Karpas-422 (cell line): ENCODE data around the gene CCDC14. TPM values are rescaled to one million over a fixed set of nuclear protein-coding genes. Genes with fewer than 3 reads are reported as not detected.

Experiments
- DNase-seq: peaks from one replicate; pipeline ENCODE4 v3.0.0-alpha.2; 2015
- H2AFZ ChIP-seq: fragments of 200-600 bp; sonication (generic); 2 replicates; pipeline ENCODE4 v1.6.1; 2014; ENCODE audit warnings: antibody characterized with exemption, low read length, mixed read lengths
- H3K27ac ChIP-seq: fragments of 200-600 bp; sonication (generic); 2 replicates; pipeline ENCODE4 v1.5.1; 2014; ENCODE audit warnings: mild to moderate bottlenecking, low read length, moderate library complexity
- H3K27me3 ChIP-seq: fragments of 200-600 bp; sonication (generic); 2 replicates; pipeline ENCODE4 v1.6.1; 2014; ENCODE audit warnings: low read length, mixed read lengths
- H3K36me3 ChIP-seq: fragments of 200-600 bp; sonication (generic); 2 replicates; pipeline ENCODE4 v1.6.1; 2014; ENCODE audit warnings: low read length, mixed read lengths; ENCODE audit not compliant: insufficient read depth
- H3K4me1 ChIP-seq: fragments of 200-600 bp; sonication (generic); 2 replicates; pipeline ENCODE4 v1.6.1; 2014; ENCODE audit warnings: mild to moderate bottlenecking, low read length, mixed read lengths
- H3K4me2 ChIP-seq: fragments of 200-600 bp; sonication (generic); 2 replicates; pipeline ENCODE4 v1.6.1; 2014; ENCODE audit warnings: low read length, low read depth, mild to moderate bottlenecking; ENCODE audit not compliant: poor library complexity, severe bottlenecking
- H3K4me3 ChIP-seq: fragments of 200-600 bp; sonication (generic); 2 replicates; pipeline ENCODE4 v1.5.1; 2014; ENCODE audit warnings: mild to moderate bottlenecking, antibody characterized with exemption, low read length, mixed read lengths
- H3K79me2 ChIP-seq: fragments of 200-600 bp; sonication (generic); 2 replicates; pipeline ENCODE4 v1.6.1; 2014; ENCODE audit warnings: mild to moderate bottlenecking, low read length, mixed read lengths
- H3K9ac ChIP-seq: fragments of 200-600 bp; sonication (generic); 2 replicates; pipeline ENCODE4 v1.6.0; 2014; ENCODE audit warnings: low read length
- H3K9me2 ChIP-seq: fragments of 200-600 bp; sonication (generic), shearing (Covaris generic); replicated peaks from 2 replicates; pipeline ENCODE4 v1.6.0; 2014; ENCODE audit warnings: mild to moderate bottlenecking, low read length, moderate library complexity; ENCODE audit not compliant: insufficient read depth
- H3K9me3 ChIP-seq: fragments of 300-700, 200-600 bp; sonication (generic); 2 replicates; pipeline ENCODE4 v1.6.1; 2014; ENCODE audit warnings: low read length, mixed read lengths
- H4K20me1 ChIP-seq: fragments of 200-600 bp; sonication (generic); 2 replicates; pipeline ENCODE4 v1.6.1; 2014; ENCODE audit warnings: mild to moderate bottlenecking, antibody characterized with exemption, low read length, low read depth; ENCODE audit not compliant: insufficient read depth
- total RNA-seq: library from RNA; depleted of rRNA; stranded (reverse); fragments of >200 nt; shearing (Covaris generic); gene quantifications from 2 replicates; pipeline ENCODE4 v1.2.3, GENCODE V29; 2014; ENCODE audit warnings: low replicate concordance; rRNA removed

CCDC14 gene
- total RNA-seq, 1 experiment from 2014 or later: 134 TPM

DNA sequence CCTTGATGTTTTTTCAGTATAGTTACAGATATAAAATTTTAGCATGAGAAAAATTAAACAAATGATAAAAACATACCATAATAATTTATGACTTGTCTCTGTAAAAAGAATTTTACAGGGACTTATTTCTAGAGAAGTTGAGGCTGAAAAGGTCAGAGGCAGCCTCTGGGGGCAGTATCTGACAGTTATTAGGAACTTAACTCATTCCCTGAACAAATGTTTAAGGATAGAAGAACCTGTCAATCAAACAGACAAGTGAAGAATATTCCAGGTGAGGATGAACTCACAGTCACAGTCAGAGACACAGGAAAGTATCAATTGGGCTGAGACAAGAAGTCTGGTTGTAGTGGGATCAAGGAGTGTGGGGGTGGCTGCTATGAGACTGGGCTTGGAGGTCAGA, 84.2 kb downstream of the CCDC14 start:
- Histone ChIP-seq H3K4me3 (no peak overlapping the region), H4K20me1 (no peaks in the 10 kb centered on the region), H3K27me3 (no peaks in the 10 kb centered on the region), H3K79me2 (no peaks in the 10 kb centered on the region), H3K4me1 (no peaks in the 10 kb centered on the region), H3K27ac (no peak overlapping the region), H2AFZ (no peak overlapping the region), H3K36me3 (no peaks in the 10 kb centered on the region), H3K9me3 (no peaks in the 10 kb centered on the region), H3K9me2 (no peaks in the 10 kb centered on the region), H3K9ac (no peak overlapping the region), H3K4me2 (no peak overlapping the region)
- no peak for DNase-seq

DNA sequence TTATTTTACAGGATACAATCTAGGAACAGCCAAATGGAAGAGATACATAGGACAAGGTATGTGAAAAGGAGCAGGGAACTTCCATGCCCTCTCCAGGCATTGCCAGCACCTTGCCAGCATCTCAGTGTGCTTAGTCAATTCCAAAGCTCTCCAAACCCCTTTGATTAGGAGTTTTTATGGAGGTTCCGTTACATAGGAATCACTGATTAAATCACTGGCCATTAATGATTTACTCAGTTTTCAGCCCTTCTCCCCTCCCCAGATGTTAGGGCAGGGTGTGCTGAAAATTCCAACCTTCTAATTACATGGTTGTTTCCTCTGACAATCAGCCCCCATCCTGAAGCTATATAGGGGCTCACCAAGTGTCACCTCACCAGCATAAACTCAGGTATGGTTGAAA, 88.4 kb downstream of the CCDC14 start:
- no peak for DNase-seq
- no peaks in the 10 kb centered on the region for H3K9me3 ChIP-seq
- no peak overlapping the region for H3K27ac ChIP-seq

DNA sequence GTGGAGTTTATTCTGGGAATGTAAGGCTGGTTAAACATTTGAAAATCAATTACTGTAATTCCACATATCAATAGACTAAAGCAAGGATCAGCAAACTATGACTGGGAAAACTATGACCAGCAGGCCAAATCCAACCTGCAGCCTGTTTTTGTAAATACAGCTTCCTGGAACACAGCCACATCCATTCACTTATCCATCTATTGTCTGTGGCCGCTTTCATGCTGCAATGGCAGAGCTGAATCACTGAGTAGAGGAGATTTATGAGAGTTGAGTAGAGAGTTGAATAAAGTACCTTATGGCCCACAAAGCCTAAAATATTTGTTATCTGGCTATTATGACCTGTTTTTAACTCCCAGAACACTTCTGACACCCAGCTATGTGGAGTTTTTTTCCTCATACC, 89.1 kb downstream of the CCDC14 start:
- Histone ChIP-seq H3K9me3 (no peaks in the 10 kb centered on the region), H3K79me2 (no peaks in the 10 kb centered on the region), H3K4me1 (no peaks in the 10 kb centered on the region), H3K36me3 (no peaks in the 10 kb centered on the region), H3K9me2 (no peaks in the 10 kb centered on the region), H2AFZ (no peak overlapping the region), H3K9ac (no peak overlapping the region), H3K4me3 (no peak overlapping the region), H3K4me2 (no peak overlapping the region), H3K27ac (no peak overlapping the region), H3K27me3 (no peaks in the 10 kb centered on the region), H4K20me1 (no peaks in the 10 kb centered on the region)
- no peak for DNase-seq

More for the DNA sequence above, 88.4 kb downstream of the CCDC14 start:
- no peaks in the 10 kb centered on the region for H3K9me2 ChIP-seq
- no peaks in the 10 kb centered on the region for H4K20me1 ChIP-seq
- H3K36me3 ChIP-seq: no peaks in the 10 kb centered on the region
- no peak overlapping the region for H2AFZ ChIP-seq
- no peaks in the 10 kb centered on the region for H3K79me2 ChIP-seq
- no peak overlapping the region for H3K4me3 ChIP-seq
- H3K4me2 ChIP-seq: no peak overlapping the region
- H3K4me1 ChIP-seq: no peaks in the 10 kb centered on the region
- no peak overlapping the region for H3K9ac ChIP-seq
- H3K27me3 ChIP-seq: no peaks in the 10 kb centered on the region

DNA sequence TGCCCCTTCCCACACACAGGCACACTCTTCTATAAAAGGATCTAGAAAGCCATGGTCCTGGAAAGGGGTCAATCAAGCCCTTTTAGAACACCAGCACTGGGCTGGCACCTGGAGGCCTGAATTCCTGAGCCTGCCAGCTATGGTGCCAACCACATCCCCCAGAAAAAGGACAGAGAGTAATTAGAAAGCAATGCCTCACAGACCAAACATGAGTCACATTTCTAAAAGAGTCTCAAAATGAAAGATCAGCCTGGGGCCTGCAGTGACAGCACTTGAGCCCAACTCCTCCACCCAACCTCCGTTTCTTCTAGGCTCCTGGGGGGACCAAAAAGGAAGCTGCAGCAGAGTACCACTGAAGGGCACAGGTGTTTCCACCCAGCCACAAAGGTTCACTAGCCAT, 91.0 kb downstream of the CCDC14 start:
- no peak for DNase-seq
- Histone ChIP-seq H3K4me1 (no peaks in the 10 kb centered on the region), H2AFZ (no peak overlapping the region), H3K4me3 (no peak overlapping the region), H4K20me1 (no peaks in the 10 kb centered on the region), H3K27ac (no peak overlapping the region), H3K36me3 (no peaks in the 10 kb centered on the region), H3K9me2 (no peaks in the 10 kb centered on the region), H3K79me2 (no peaks in the 10 kb centered on the region), H3K9ac (no peak overlapping the region), H3K27me3 (no peaks in the 10 kb centered on the region), H3K4me2 (no peak overlapping the region), H3K9me3 (no peaks in the 10 kb centered on the region)

DNA sequence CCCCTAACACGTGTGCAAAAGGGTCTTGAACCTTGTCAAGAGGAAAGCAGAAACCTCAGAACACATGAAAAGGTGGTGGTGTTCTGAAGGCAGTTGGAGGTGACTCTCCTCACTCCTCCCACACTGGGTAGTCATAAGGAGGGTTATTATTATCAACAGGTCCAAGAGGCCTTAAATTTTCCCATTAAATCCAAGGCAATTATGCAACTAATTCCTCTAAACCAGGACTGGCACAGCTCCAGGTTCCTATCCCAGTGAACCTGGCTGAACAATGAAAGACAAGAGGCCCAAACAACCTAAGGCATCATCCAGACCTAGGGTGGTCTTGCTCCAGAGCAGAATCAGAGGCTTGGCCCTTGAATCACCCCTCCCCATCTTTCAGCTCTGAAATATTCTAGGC, 91.9 kb downstream of the CCDC14 start:
- Histone ChIP-seq H4K20me1 (no peaks in the 10 kb centered on the region), H3K4me2 (no peak overlapping the region), H3K27me3 (no peaks in the 10 kb centered on the region), H3K36me3 (no peaks in the 10 kb centered on the region), H3K9me2 (no peaks in the 10 kb centered on the region), H3K27ac (no peak overlapping the region), H3K4me1 (no peaks in the 10 kb centered on the region), H3K79me2 (no peaks in the 10 kb centered on the region), H2AFZ (no peak overlapping the region), H3K9ac (no peak overlapping the region), H3K4me3 (no peak overlapping the region), H3K9me3 (no peaks in the 10 kb centered on the region)
- no peak for DNase-seq

GRCh38 chr3:123864706-123865105, 96.3 kb downstream of the CCDC14 start:
- H3K4me1 ChIP-seq: no peaks in the 10 kb centered on the region
- H2AFZ ChIP-seq: no peak overlapping the region
- H3K9me2 ChIP-seq: no peaks in the 10 kb centered on the region
- H3K4me2 ChIP-seq: no peak overlapping the region
- DNase-seq: no peak
- H4K20me1 ChIP-seq: no peaks in the 10 kb centered on the region
- no peak overlapping the region for H3K9ac ChIP-seq
- H3K27me3 ChIP-seq: no peaks in the 10 kb centered on the region
- H3K4me3 ChIP-seq: no peak overlapping the region
- H3K79me2 ChIP-seq: no peaks in the 10 kb centered on the region
- H3K36me3 ChIP-seq: no peaks in the 10 kb centered on the region
- H3K9me3 ChIP-seq: no peaks in the 10 kb centered on the region
- H3K27ac ChIP-seq: no peak overlapping the region

Other genes starting within 250 kb of the CCDC14 start
- gene MYLK, start 76.9 kb downstream of the CCDC14 start, total RNA-seq: 0.18 and 0.63 TPM in 2 replicates
- gene ROPN1, start 30.9 kb upstream of the CCDC14 start, total RNA-seq: not detected in 2 replicates
- not detected in 2 replicates for gene KALRN, start 72.1 kb upstream of the CCDC14 start, total RNA-seq